ENCODE results near the gene RFX1.
"Not testable (repeated sequence)": the region's sequence is repeated elsewhere in the genome, so short reads cannot be mapped to it uniquely, and the experiment has no call there.

Gene RFX1

DNA sequence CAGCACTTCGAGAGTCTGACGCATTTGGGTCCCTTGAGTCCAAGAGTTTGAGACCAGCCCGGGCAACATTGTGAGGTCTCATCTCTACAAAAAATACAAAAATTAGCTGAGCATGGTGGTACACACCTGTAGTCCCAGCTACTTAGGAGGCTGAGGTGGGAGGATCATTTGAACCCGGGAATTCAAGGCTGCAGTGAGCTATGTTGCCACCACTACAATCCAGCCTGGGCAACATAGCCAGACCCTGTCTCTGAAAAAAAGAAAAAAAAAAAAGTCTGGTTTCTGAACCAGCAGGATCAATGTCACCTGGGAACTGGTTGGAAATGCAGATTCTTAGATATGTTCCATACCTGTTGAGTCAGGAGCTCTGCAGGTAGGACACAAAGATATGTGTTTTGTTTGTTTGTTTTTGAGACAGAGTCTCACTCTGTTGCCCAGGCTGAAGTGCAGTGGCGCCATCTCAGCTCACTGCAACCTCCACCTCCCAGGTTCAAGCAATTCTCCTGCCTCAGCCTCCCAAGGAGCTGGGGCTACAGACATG, 20.6 kb upstream of the RFX1 start:
- not testable (repeated sequence) for DNase-seq

GRCh38 chr19:14023404-14024235, 17.5 kb upstream of the RFX1 start:
- peak; percentile 42 for DNase-seq

DNA sequence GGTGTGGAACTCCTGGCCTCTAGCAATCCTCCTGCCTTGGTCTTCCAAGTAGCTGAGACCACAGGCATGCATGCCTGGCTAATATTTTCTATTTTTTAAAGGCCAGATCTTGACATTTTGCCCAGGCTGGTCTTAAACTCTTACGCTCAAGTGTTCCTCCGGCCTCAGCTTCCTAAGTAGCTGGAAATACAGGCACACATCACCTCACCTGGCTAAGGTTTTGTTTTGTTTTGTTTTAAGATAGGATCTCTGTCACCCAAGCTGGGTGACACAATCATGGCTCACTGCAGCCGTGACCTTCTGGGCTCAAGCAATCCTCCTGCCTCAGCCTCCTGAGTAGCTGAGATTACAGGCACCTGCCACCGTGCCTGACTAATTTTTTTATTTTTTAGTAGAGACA, 16.3 kb upstream of the RFX1 start:
- DNase-seq = no peak

DNA sequence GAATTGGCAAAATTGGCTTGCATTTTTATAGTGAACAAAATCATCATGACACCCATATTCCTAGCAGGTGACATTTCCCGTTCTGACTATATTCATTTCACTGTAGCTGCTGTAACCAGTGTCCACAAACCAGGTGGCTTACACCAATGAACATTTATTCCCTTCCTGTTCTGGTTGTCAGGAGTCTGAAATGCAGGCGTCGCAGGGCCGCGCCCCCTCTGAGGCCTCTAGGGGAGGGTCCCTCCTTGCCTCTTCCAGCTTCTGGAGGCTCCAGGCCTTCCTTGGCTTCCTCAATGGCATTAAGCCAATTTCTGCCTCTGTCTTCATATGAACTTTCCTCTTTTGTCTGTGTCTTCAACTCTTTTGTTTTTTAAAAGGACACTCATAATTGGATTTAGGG, 15.4 kb upstream of the RFX1 start:
- DNase-seq = no peak

DNA sequence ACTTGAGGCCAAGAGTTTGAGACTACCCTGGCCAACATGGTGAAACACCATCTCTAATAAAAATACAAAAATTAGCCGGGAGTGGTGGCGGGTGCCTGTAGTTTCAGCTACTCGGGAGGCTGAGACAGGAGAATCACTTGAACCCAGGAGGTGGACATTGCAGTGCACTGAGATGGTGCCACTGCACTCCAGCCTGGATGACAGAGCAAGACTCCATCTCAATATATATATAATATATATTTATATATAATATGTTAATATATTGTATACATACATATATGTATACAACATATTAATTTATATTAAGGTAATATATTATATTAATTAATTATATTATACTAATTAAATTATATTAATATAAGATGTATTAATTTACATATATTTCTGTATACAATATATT, 13.6 kb upstream of the RFX1 start:
- DNase-seq = not testable (repeated sequence)

DNA sequence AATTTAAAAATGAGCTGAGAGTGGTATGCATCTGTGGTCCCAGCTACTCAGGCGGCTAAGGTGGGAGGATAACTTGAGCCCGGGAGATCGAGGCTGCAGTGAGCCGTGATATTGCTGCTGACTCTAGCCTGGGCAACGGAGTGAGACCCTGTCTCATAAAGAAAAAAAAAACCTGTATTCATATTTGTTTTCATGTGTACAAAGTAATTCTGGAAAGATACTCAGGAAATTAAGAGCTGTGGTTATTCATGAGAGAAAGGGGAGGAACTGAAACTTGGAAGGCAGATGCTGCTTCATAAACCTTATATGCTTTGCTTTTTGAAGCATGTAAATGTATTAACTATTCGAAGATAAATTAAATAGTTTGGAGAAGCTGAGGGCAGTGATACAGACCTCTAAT, 13.0 kb upstream of the RFX1 start:
- no peak for DNase-seq

DNA sequence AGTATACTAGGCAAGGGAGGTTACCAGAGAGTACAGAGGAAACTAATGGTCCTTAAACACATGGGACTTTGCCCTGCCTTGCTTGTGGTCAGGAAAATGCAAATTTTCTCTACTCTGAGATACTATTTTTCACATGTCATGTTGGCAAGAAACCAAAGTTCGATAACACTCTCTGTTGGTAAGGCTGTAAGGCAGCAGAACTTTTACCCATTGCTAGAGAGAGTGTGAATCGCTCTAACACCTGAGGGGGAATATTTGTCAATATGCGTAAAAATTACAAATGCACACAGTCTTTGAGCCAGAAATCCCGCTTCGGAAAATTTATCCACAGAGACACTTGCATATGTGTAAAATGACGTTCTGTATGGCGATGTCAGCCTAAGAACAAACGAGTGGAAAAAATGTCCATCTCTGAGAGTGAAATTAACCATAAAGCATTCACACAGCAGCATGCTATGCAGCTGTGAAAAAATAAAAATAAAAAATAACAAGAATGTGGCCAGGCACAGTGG, 9.5 kb upstream of the RFX1 start:
- DNase-seq = no peak

DNA sequence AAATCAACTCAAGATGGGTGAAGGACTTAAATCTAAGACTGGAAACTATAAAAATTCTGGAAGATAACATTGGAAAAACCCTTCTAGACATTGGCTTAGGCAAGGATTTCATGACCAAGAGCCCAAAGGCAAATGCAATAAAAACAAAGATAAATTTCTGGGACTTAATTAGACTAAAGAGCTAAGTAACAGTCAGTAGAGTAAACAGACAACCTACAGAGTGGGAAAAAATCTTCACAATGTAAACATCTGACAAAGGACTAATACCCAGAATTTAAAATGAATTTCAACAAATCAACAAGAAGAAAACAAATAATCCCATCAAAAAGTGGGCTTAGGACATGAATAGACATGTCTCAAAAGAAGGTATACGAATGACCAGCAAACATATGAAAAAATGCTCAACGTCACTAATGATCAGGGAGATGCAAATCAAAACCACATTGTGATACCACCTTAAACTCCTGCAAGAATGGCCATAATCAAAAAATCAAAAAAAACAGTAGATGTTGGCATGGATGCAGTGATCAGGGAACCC, 6.3 kb upstream of the RFX1 start:
- no peak for DNase-seq

- DNase-seq = no peak
Measured at GRCh38 chr19:14006766-14007562, 844 bp upstream of the RFX1 start.

DNA sequence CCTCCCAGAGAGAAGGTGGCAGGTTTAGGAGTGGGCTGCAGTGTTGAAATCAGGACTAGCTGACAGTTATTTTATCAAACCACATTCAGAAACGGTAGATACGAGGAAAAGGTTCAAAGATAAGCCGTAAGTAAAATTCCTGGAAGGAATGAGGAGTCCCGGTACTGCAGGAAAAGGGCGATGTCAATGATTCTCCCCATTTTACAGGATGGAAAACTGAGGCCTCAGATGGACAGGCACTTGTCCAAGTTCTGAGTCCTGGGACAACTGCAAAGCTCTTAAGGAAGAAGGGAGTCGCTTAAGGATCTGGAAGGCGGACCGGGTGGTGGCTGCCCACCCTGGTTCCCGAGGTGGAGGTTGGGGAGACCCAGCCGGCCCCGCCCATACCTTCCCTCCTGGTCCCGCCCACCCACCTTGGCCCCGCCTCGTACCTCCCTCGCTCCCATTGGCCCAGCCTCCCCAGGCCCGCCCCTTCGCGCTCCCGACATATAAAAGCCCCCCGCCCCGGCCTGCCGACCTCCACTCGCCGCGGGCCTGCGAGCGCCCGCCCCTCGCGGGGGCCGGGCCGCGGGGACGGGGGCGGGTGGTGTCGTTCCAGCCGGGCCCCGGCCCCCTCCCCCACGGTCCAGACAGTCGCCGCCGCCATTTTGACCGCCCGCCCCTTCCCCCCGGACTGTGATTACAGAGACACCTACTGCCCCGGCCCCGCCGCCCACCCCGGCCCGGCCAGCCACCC, 603 bp downstream of the RFX1 start:
- DNase-seq = peak; percentile 66 to 84

- DNase-seq = no peak
Measured at GRCh38 chr19:14004619-14005348, 1.3 kb downstream of the RFX1 start.

GRCh38 chr19:14003251-14004055, 2.7 kb downstream of the RFX1 start:
- DNase-seq = no peak

- DNase-seq = no peak
Measured at GRCh38 chr19:14002571-14003250, 3.4 kb downstream of the RFX1 start.

DNA sequence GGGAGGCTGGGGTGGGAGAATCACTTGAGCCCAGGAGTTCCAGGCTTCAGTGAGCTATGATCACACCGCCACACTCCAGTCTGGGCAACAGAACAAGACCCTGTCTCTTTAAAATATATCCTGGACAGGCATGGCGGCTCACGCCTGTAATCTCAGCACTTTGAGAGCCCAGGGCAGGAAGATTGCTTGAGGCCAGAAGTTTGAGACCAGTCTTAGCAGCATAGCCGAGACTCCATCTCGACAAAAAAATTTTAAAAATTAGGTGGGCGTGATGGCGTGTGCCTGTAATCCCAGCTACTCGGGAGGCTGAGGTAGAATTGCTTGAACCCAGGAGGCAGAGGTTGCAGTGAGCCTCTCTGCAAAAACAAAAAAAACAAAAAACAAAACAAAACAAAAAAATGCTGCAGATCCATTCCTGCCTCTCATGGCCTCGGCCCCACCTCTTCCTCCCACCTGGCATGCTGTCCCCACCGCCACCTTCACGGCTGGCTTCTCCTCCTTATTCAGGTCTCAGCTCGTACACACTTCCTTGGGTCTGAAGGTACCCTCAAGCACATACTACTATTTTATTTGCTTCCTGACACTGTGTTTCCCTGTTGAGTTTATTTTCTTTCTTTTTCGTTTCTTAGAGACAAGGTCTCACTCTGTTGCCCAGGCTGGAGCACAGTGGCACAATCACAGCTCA, 5.3 kb downstream of the RFX1 start:
- no peak for DNase-seq

GRCh38 chr19:13999085-13999484, 7.0 kb downstream of the RFX1 start:
- no peak for DNase-seq

- no peak for DNase-seq
Measured at GRCh38 chr19:13998426-13998825, 7.7 kb downstream of the RFX1 start.

GRCh38 chr19:13997631-13997962, 8.5 kb downstream of the RFX1 start:
- no peak for DNase-seq

- no peak for DNase-seq
Measured at GRCh38 chr19:13996928-13997630, 9.0 kb downstream of the RFX1 start.

Measured in NCI-H524 (cell line).